PFSK-1 (cell line): Measurements from ENCODE around the gene LRP3.

ENCODE experiments used
- FOXP2 ChIP-seq: optimal IDR thresholded peaks from 2 replicates; pipeline ENCODE3; 2011; ENCODE audit warnings: borderline replicate concordance, control low read depth, inconsistent platforms; ENCODE audit not compliant: insufficient read depth; ENCODE audit errors: extremely low read length, extremely low read depth
- POLR2AphosphoS5 ChIP-seq: IDR thresholded peaks from 2 replicates; pipeline ENCODE4 v1.6.1; 2012; ENCODE audit warnings: low read depth, mild to moderate bottlenecking, control low read depth, low read length, moderate library complexity
- SIN3A ChIP-seq: IDR thresholded peaks from 2 replicates; pipeline ENCODE4 v1.6.1; 2012; ENCODE audit warnings: mild to moderate bottlenecking, low read length, moderate library complexity, borderline replicate concordance; ENCODE audit not compliant: insufficient read depth
- TAF1 ChIP-seq: IDR thresholded peaks from 2 replicates; pipeline ENCODE4 v1.6.1; 2012; ENCODE audit warnings: low read length, control low read depth, borderline replicate concordance; ENCODE audit not compliant: insufficient read depth
- TF ChIP-seq, protein P1 (sequence below), 2 experiments: IDR thresholded peaks; 2 replicates each; pipeline versions ENCODE4 v1.6.1 to v1.8.0; 2011 to 2012; ENCODE audit warnings: low read depth in 2 of 2, low read length in 2 of 2, control low read depth in 1 of 2, inconsistent platforms in 1 of 2, mild to moderate bottlenecking in 1 of 2, moderate library complexity in 1 of 2; ENCODE audit not compliant: insufficient read depth in 1 of 2

The LRP3 gene

DNA sequence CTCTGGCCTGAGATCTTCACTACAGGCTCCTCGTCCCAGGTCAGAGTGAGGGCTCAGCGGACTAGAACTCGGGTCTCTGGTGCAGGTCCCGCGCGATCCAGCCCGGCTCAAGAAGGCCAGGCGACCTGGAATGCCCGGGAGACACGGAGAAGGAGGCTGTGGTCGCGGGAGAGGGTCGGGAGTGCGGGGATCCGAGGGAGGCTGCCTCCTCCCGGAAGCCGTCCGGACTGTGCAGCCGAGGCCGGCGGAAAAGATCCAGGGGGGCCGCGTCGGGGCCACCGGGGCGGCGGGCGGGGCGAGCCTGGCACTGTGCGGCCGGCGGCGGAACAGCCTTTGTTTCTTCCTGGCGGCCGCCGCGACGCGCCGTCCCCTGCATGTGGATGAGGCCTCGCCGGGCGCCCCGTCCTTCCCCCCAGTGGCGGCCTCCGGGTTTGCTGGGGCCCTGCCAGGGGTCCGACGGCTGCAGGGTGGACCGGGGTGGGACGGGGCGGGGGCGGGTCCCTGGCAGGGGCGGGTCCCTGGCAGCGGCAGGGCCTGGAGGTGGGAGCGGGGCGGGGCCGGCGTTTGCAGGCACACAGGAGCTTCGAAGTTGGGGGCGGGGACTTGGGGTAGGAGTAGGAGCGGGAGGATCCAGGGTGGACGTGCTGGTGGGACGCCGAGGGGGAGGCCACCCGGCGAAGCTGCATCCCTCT, 32.6 kb downstream of the LRP3 start:
- TF ChIP-seq TAF1 (no peak), POLR2AphosphoS5 (no peak), SIN3A (no peak), FOXP2 (no peak)
- TF ChIP-seq, protein P1, sequence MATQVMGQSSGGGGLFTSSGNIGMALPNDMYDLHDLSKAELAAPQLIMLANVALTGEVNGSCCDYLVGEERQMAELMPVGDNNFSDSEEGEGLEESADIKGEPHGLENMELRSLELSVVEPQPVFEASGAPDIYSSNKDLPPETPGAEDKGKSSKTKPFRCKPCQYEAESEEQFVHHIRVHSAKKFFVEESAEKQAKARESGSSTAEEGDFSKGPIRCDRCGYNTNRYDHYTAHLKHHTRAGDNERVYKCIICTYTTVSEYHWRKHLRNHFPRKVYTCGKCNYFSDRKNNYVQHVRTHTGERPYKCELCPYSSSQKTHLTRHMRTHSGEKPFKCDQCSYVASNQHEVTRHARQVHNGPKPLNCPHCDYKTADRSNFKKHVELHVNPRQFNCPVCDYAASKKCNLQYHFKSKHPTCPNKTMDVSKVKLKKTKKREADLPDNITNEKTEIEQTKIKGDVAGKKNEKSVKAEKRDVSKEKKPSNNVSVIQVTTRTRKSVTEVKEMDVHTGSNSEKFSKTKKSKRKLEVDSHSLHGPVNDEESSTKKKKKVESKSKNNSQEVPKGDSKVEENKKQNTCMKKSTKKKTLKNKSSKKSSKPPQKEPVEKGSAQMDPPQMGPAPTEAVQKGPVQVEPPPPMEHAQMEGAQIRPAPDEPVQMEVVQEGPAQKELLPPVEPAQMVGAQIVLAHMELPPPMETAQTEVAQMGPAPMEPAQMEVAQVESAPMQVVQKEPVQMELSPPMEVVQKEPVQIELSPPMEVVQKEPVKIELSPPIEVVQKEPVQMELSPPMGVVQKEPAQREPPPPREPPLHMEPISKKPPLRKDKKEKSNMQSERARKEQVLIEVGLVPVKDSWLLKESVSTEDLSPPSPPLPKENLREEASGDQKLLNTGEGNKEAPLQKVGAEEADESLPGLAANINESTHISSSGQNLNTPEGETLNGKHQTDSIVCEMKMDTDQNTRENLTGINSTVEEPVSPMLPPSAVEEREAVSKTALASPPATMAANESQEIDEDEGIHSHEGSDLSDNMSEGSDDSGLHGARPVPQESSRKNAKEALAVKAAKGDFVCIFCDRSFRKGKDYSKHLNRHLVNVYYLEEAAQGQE (IDR thresholded peaks at IDR 0.05; ENCODE audit: insufficient read depth in 1 of 2, low read depth in 2 of 2, low read length in 2 of 2), result no peak

DNA sequence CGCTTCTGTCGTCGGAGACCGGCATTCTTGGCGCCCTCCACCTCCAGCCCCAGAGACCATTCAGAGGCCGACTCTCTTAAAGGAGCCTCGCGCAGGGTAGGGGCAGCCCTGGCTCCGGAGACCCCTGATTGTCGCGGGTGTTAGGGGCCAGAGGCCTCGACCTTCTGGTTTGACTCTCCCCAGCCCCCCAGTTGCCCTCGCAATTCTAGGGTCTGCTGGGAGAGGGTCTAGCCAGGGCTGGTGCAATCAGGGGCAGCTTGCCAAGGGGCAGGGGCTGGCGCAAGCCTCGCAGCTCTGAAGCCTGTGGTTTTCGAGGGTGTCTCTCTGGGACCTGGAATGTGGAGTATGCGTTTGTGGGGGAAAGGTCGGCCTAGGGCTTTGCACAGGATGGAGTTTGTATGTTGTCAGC, 33.1 kb downstream of the LRP3 start:
- TF ChIP-seq FOXP2 (no peak), TAF1 (no peak), SIN3A (no peak), POLR2AphosphoS5 (no peak)
- TF ChIP-seq, protein P1 (IDR thresholded peaks at IDR 0.05; ENCODE audit: insufficient read depth in 1 of 2, low read depth in 2 of 2, low read length in 2 of 2), result no peak

DNA sequence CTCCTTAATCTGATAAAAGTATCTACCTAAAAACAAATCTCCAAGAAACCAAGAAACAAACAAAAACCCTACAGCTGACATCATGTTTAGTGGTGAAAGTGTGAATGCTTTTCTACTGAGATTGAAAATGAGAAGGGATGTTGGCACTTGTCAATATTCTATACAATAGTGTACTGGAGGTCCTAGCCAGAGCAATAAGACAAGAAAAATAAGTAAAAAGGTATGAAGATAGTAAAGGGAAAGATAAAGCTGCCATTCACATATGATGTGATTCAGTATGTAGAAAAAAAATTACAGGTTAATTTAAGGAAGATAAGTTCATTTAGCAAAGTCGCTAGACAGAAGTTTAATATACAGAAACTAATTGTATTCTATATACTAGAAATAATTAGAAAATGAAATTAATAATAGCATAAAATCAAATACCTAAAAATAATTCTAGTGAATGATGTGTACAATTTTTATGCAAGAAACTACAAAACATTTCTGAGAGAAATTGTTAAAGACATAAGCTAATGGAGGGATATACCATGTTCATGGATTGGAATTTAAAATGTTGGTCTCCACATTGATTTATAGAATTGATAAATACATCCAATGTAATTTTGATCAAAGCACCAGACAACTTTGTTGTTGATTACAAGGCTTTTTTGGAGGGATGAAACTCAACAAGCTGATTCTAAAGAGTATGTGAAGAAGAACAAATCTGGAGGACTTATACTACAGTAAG, 33.9 kb downstream of the LRP3 start:
- no peak for TF ChIP-seq TAF1
- TF ChIP-seq, protein P1 (IDR thresholded peaks at IDR 0.05; ENCODE audit: insufficient read depth in 1 of 2, low read depth in 2 of 2, low read length in 2 of 2), result no peak
- no peak for TF ChIP-seq FOXP2

DNA sequence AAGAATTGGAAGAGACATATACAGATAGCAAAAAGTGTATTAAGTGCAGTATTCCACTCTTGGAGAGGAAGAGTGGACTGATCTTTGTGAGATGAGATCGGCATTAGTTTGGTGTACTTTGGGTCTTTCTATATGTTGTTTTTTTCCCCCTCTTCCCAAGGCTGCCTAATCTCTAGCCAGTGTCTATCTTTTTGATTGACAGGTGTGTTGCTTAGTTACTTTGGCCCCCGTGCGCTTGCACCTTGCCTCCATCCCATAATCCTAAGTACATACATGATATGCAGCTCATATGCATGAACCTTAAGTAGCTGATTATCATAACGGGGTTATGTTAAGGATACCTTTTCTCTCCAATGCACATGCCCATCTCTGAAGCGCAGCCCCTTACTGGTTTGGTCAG, 35.8 kb downstream of the LRP3 start:
- no peak for TF ChIP-seq FOXP2
- TF ChIP-seq, protein P1 (IDR thresholded peaks at IDR 0.05; ENCODE audit: insufficient read depth in 1 of 2, low read depth in 2 of 2, low read length in 2 of 2), result no peak
